Measurements from ENCODE around the gene TMPRSS9.
A peak's percentile ranks its signal among the peaks of the same experiment; 100 is the strongest.

The TMPRSS9 gene

GRCh38 chr19:2355168-2356035 is 4.7 kb upstream of the TMPRSS9 start:
- peaks cover 2% of the 10 kb centered on the region in 2 donors for H3K27me3 Mint-ChIP-seq
- H3K27ac Mint-ChIP-seq, result no peak overlapping the region
- no peak overlapping the region for H3K4me3 Mint-ChIP-seq
- DNase-seq (no peak), ATAC-seq (replicated peaks) (no peak)
- peaks cover 0 to 3% of the 10 kb centered on the region in 2 donors for H3K9me3 Mint-ChIP-seq
- peaks cover 10 to 18% of the 10 kb centered on the region in 2 donors for H3K36me3 Mint-ChIP-seq
- peaks cover 2 to 3% of the 10 kb centered on the region in 2 donors for H3K4me1 Mint-ChIP-seq

DNA sequence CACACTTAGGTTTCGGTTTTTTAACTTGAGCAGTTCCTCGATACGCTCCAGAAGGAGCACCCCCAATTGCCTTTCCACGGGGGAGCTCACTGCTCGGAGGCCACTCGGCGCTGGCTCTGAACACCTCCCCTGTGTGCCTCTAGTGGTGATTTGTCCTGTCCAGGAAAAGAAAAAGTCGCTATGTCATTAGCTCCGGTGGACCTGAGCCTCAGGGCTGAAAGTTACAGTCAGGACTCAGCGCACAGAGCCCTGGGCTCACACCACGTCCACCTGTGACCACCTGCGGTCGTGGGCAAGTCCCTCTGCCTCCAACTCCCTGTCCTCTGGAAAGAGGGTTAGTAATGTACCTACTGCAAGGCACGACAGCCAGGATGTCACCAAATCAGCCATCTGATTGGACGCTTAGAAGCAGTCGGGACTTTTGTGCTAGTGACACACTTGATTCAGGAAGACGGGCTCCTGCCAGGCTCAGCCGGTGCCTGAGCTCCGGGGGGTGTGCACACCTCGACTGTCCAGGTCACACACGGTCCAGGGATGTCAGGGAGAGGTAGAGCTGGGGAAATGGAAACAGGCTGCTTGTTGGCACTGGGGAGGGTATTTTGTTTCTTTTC is 3.9 kb upstream of the TMPRSS9 start:
- no peak overlapping the region for H3K27ac Mint-ChIP-seq
- peaks cover 6 to 7% of the 10 kb centered on the region in 2 donors for H3K27me3 Mint-ChIP-seq
- H3K36me3 Mint-ChIP-seq, result peaks cover 10 to 18% of the 10 kb centered on the region in 2 donors
- H3K4me3 Mint-ChIP-seq, result no peak overlapping the region
- no peak for ATAC-seq (replicated peaks)
- no peak for DNase-seq
- H3K4me1 Mint-ChIP-seq, result peaks cover 6% of the 10 kb centered on the region in 2 donors
- peaks cover 0 to 3% of the 10 kb centered on the region in 2 donors for H3K9me3 Mint-ChIP-seq

DNA sequence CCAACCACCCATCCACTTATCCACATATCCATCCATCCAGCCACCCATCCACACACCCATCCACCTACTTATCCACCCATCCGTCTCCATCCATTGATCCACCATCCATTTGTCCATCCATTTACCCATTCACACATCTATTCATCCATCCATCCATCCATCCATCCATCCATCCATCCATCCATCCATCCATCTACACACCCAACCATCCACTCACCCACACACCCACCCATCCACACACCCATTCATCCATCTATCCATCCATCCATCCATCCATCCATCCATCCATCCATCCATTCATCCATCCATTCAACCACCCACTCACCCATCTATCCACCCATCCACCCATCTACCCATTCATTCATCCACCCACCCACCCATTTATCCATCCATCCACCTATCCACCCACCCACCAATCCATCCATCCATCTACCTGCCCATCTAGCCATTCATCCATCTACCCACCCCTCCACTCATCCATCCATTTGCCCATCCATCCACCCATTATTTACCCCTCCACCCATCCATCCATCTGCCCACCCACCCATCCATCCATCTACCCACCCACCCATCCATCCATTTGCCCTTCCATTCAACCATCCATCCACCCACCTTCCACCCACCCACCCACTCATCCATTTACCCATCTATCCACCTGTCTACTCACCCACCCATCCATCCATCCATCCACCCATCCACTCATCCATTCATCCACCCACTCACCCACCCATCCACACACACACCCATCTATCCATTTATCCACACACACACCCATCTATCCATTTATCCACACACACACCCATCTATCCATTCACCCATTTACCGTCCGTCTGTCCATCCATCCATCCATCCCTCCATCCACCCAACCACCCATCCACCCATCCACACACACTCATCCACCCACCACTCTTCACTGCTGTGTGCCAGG is 2.5 kb upstream of the TMPRSS9 start:
- Mint-ChIP-seq H3K36me3 (peaks cover 7 to 15% of the 10 kb centered on the region in 2 donors), H3K27ac (no peak overlapping the region), H3K4me1 (peaks cover 6% of the 10 kb centered on the region in 2 donors), H3K27me3 (peaks cover 6 to 7% of the 10 kb centered on the region in 2 donors), H3K9me3 (peaks cover 0 to 3% of the 10 kb centered on the region in 2 donors), H3K4me3 (no peak overlapping the region)
- no peak for ATAC-seq (replicated peaks)
- DNase-seq, result no peak

DNA sequence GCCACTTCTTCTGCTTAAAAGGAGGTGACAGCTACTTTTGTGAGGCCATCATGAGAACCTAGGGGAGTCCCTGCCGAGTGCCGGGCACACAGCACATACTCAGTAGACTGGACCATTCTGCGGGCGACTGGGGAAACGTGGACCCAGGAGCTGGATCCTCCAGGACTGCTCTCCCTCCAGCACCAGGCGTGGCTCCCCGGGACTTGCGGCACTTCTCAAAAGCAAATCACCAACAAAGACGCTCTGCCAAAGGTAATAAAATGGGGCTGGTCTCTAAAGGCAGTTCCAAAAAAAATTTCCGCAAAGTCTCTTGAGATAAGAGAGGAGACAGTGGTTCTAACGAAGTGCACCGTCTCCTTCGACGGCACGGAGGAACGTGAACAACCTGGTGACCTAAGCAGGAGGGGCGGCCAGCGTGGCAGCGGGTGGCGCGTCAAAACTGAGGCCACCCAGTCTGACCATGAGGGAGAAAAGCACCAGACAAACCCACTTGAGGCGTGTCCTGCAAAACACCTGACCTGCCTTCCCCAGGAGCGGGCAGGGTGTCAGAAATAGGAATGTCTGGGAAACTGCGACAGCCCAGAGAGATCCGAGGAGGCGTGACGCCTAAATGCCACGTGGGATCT is 1.4 kb upstream of the TMPRSS9 start:
- ATAC-seq (replicated peaks) (no peak), DNase-seq (no peak)
- Mint-ChIP-seq H3K27me3 (peaks cover 6 to 7% of the 10 kb centered on the region in 2 donors), H3K4me3 (no peak overlapping the region), H3K36me3 (peaks cover 2 to 15% of the 10 kb centered on the region in 2 donors), H3K9me3 (peaks cover 0 to 3% of the 10 kb centered on the region in 2 donors), H3K4me1 (peaks cover 6% of the 10 kb centered on the region in 2 donors), H3K27ac (peak overlapping the region; percentile 56)

DNA sequence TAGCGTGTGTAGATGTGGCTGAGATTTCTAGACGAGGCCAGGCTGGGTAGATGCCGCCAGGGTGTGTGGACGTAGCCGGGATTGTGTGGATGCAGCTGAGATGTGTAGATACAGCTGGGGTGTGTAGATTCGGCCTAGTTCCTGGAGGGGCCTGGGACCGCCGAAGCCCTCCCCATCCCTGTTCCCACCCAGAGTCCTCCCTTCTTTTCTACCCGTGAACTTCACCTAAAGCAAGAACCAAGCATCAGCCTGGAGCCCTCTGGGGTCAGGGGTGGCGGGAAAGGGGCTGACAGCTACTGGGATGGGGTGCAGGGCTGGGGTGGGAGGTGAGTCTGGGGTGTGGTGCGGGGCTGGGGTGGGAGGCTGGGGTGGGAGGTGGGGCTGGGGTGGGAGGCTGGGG is 768 bp downstream of the TMPRSS9 start:
- Mint-ChIP-seq H3K4me3 (no peak overlapping the region), H3K9me3 (peaks cover 0 to 3% of the 10 kb centered on the region in 2 donors), H3K4me1 (peaks cover 6 to 10% of the 10 kb centered on the region in 2 donors), H3K27me3 (peaks cover 7 to 13% of the 10 kb centered on the region in 2 donors), H3K27ac (no peak overlapping the region), H3K36me3 (peaks cover 2 to 11% of the 10 kb centered on the region in 2 donors)
- ATAC-seq (replicated peaks) (no peak), DNase-seq (no peak)

DNA sequence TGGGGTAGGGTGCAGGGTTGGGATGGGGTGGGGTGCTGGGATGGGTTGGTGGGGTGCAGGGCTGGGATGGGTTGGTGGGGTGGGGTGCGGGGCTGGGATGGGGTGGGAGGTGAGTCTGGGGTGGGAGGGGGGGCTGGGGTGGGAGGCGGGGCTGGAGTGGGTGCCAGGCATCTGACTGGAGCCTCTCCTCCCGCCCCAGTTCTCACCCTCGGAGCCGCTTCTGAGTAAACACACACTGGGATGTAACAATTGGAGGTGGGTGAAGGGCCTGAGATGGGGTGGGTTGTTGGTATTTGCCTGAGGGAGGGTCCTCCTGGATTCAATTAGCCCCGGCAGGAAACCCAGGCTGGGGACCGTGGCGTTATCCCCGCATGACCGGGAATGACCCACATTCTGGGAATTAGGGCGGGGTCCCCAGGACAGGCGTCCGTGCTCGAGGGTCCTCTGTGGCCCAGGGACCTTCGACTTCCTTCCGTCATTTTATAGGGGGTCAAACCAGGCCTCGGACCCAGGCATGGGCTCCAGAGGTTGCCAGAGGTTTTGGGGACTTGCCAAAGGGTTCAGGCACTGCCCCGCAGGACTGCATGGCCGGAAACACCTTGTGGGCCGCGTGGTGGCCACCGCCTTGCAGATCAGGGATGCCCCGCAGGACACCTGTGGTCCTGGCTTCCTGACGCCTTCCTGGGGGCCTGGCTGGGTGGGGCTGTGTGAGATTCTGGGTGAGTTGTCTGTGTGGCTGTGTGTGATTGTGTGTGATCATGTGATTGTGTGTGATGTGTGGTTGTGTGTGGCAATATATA is 1.4 kb downstream of the TMPRSS9 start:
- Mint-ChIP-seq H3K36me3 (peaks cover under 1 to 8% of the 10 kb centered on the region in 2 donors), H3K4me3 (no peak overlapping the region), H3K27me3 (peaks cover 7 to 13% of the 10 kb centered on the region in 2 donors), H3K4me1 (peaks cover 6 to 10% of the 10 kb centered on the region in 2 donors), H3K27ac (no peak overlapping the region), H3K9me3 (peaks cover 0 to 3% of the 10 kb centered on the region in 2 donors)
- no peak for ATAC-seq (replicated peaks)
- no peak for DNase-seq

DNA sequence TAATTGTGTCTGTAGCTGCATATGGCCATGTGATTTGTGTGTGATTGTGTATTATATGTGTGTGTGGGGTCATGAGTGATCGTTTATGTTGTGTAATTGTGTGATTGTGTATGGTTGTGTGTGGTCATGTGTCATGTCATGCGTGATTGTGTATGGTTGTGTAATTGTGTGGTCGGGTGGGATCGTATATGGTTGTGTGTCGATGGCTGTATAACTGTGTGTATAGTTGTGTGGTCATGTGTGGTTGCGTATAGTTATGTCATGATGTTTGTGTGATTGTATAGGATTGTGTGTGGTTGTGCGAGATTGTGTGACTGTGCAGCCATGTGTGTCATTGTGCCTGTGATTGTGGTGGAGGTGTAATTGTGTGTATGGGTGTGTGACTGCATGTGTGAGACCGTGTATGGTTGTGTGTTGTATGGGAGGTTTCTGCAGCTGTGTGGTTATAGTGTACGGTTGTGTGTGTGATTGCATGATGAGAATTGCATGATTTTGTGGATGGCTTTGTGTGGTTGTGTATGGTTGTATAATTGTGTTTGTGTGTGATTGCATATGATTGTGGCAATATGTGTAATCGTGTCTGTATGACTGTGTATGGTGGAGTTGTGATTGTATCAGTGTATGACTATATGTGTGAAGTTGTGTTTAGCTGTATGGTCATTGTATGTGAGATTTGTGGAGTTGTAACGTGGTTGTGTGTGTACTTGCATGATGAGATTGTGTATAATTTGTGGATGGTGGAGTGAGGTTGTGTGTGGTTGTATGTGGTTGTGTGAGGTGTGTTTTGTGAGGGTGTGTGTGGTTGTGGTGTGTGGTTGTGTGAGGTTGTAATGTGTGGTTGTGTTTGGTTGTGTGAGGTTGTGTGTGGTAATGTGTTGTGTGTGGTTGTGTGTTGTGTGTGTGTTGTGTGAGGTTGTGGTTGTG is 2.2 kb downstream of the TMPRSS9 start:
- Mint-ChIP-seq H3K4me1 (peaks cover 6 to 10% of the 10 kb centered on the region in 2 donors), H3K36me3 (peaks cover 0 to 1% of the 10 kb centered on the region in 2 donors), H3K4me3 (no peak overlapping the region), H3K9me3 (peaks cover 0 to 3% of the 10 kb centered on the region in 2 donors), H3K27ac (no peak overlapping the region), H3K27me3 (peaks cover 7 to 13% of the 10 kb centered on the region in 2 donors)
- no peak for ATAC-seq (replicated peaks)
- DNase-seq, result no peak

- H3K27ac Mint-ChIP-seq, result no peak overlapping the region
- H3K27me3 Mint-ChIP-seq, result peaks cover 7 to 13% of the 10 kb centered on the region in 2 donors
- DNase-seq (no peak), ATAC-seq (replicated peaks) (no peak)
- H3K9me3 Mint-ChIP-seq, result peaks cover 0 to under 1% of the 10 kb centered on the region in 2 donors
- no peak overlapping the region for H3K4me3 Mint-ChIP-seq
- no peaks in the 10 kb centered on the region for H3K36me3 Mint-ChIP-seq
- peaks cover 6 to 9% of the 10 kb centered on the region in 2 donors for H3K4me1 Mint-ChIP-seq
Observed at GRCh38 chr19:2362970-2363300, 2.9 kb downstream of the TMPRSS9 start.

DNA sequence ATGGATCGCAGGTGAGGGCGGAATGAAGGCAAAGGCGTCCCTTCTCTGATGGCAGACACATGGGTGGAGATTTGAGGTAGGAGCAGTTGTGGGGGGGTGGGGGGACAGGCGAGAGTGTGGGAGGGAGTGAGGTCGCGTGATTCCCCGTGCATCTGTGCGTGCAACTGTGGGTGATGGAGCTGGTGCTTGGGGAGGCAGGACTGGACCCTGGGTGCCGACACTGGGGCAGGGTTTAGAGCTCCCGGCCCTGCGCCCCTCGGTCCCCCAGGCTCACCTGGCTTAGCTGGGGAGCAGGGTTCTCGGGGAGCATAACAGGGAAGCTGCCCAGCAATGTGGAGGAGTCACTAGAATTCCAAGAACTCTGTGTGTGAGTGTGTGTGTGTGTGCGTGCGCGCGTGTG is 3.4 kb downstream of the TMPRSS9 start:
- H3K36me3 Mint-ChIP-seq, result peaks cover 3 to 4% of the 10 kb centered on the region in 2 donors
- no peaks in the 10 kb centered on the region for H3K9me3 Mint-ChIP-seq

GRCh38 chr19:2365201-2365970 is 5.3 kb downstream of the TMPRSS9 start:
- Mint-ChIP-seq H3K9me3 (no peaks in the 10 kb centered on the region), H3K27me3 (peaks cover 11 to 16% of the 10 kb centered on the region in 2 donors), H3K4me1 (peaks cover 4 to 9% of the 10 kb centered on the region in 2 donors), H3K36me3 (peaks cover 3 to 4% of the 10 kb centered on the region in 2 donors), H3K4me3 (no peak overlapping the region), H3K27ac (no peak overlapping the region)
- ATAC-seq (replicated peaks), result no peak
- DNase-seq, result no peak

More for the DNA sequence above, 3.4 kb downstream of the TMPRSS9 start:
- ATAC-seq (replicated peaks) (no peak), DNase-seq (no peak)
- Mint-ChIP-seq H3K4me3 (no peak overlapping the region), H3K27ac (no peak overlapping the region), H3K27me3 (peaks cover 12 to 17% of the 10 kb centered on the region in 2 donors), H3K4me1 (peaks cover 6 to 10% of the 10 kb centered on the region in 2 donors)

- peaks cover 0 to 3% of the 10 kb centered on the region in 2 donors for H3K9me3 Mint-ChIP-seq
- ATAC-seq (replicated peaks), result no peak
- no peak overlapping the region for H3K27ac Mint-ChIP-seq
- H3K4me3 Mint-ChIP-seq, result no peak overlapping the region
- peaks cover 13% of the 10 kb centered on the region in 2 donors for H3K27me3 Mint-ChIP-seq
- DNase-seq, result no peak
- peaks cover 0 to 2% of the 10 kb centered on the region in 2 donors for H3K4me1 Mint-ChIP-seq
- H3K36me3 Mint-ChIP-seq, result peaks cover 3 to 4% of the 10 kb centered on the region in 2 donors
Observed at GRCh38 chr19:2371656-2372055, 11.6 kb downstream of the TMPRSS9 start.
